Urothelium cell line (cell line): Measurements from ENCODE around the gene GABRP.
A peak's percentile ranks its signal among the peaks of the same experiment; 100 is the strongest.
"Not testable (repeated sequence)": the region's sequence is repeated elsewhere in the genome, so short reads cannot be mapped to it uniquely, and the experiment has no call there.

ENCODE experiments used
- DNase-seq: peaks from one replicate; pipeline ENCODE4 v3.0.0; 2011; ENCODE audit warnings: low spot score, mixed read lengths
- FAIRE-seq: peaks from 2 replicates; lab custom pipeline; 2011; peaks lifted over from hg19 to GRCh38; lab: Jason Lieb, UNC

GABRP gene

DNA sequence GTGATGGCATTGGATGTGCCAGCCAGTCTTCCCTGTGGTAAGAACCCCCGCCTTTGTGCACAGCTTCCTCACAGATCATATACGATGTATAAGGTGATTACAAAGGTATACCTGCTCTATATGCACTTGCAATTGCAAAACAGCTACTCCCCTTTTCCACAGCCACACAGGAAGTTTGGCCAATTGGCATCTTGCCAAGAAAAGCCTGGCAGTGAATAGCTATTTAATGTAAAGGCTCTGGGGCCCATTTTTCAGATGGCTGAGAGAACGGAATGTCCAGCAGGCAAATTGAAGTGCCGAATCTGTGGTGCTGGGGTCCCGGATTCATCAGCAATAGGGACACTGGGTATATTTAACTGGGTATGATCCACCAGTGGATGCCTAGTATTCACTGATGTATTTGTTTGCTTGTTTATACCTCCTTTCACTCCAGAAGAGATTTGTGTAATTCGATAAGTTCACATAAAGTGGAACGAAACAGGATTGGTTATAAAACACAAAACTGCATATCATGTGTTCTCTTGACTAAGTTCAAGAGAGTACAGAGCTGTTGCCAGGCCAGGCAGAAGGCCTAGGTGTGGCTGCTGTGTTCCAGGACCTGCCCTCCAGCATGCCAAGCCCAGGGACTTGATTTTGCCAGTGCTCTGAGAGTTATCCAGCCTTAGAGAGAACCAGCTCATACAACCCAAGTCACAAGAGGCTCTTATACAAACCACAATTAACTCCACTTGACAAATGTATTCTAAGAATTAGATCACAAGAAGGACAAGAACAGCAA lies 27.7 kb upstream of the GABRP start:
- FAIRE-seq (no peak), DNase-seq (no peak)

GRCh38 chr5:170756691-170757090 lies 26.8 kb upstream of the GABRP start:
- no peak for DNase-seq
- no peak for FAIRE-seq

DNA sequence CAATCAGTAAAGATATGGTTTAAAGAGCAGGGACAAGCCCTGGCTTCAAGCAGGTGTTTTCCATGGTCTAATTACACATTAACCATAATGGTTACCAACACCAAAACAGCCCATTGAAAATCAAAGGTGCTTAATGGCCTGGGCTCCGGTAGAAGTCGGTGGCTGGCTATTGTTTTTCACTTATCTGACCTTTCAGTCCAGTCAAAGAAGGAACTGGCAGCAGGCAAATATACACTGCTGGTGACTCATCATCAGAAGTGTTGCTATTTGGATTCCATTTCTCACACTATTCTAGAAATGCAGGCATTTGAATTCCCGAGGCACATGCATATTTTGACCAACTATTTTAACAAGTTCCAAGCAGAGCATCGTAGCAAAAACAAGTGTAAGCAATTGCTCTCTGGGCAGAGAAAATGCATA lies 26.3 kb upstream of the GABRP start:
- no peak for FAIRE-seq
- DNase-seq = peak; percentile 35

- DNase-seq = no peak
- no peak for FAIRE-seq
Observed at GRCh38 chr5:170757669-170758068, 25.9 kb upstream of the GABRP start.

- no peak for DNase-seq
- no peak for FAIRE-seq
Observed at GRCh38 chr5:170758481-170758880, 25.0 kb upstream of the GABRP start.

DNA sequence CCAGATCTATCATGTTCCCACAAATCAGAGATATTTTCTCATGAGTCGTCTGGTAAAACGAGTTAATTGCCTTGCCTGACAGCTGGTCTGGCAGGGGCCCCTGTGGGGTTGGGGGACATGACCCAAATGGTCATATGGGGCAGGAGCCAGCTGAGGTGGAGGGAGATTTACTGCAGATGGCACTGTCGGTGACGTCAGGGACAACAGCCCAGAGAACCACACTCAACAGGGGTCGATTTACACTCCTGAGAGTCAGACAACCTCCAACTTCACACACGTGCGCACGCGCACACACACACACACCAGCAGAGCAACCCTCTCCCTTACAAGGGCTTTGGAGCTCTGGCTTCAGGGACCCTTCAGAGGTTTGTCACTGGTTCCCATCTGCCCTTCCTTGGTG lies 23.4 kb upstream of the GABRP start:
- FAIRE-seq = no peak
- DNase-seq = no peak

DNA sequence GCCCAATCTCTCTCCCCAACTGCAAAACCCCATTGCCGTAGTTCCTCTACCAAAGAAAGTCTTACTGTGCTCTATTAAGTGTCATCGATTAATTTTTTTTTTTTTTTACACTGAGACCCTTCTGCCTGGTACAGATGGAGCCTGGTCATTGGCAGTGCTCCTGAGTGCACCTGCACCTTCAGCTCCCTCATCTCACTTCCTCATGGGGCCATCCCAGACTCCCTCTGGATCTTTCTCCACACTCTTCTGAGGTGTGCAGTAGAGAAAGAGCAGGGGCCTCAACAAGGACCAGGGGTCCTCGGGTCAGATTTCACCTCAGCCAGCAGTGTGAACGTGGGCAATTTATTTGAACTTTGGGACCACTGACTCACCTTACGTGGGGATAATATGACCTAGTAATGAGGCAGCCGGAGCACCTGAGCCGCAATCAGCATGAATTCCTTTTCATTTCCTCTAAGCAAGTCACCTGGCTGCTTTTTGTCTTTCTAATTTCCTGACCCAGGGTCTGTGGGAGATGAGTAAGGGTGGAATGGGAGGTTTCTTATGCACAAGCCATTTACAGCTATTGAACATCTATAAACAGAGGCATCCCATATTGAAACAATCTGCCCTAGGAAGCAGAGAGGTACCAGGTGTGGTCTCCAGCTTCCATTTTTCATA lies 22.3 kb upstream of the GABRP start:
- DNase-seq (no peak), FAIRE-seq (no peak)

- FAIRE-seq (no peak), DNase-seq (no peak)
Observed at GRCh38 chr5:170761708-170762066, 21.8 kb upstream of the GABRP start.

DNA sequence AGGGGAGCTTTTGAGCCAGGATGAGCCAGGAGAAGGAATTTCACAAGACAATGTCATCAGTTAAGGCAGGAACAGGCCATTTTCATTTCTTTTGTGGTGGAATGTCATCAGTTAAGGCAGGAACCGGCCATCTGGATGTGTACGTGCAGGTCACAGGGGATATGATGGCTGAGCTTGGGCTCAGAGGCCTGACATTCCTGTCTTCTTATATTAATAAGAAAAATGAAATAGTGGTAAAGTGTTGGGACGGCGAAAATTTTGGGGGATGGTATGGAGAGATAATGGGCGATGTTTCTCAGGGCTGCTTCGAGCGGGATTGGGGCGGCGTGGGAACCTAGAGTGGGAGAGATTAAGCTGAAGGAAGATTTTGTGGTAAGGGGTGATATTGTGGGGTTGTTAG lies 21.2 kb upstream of the GABRP start:
- DNase-seq, FAIRE-seq: not testable (repeated sequence)

GRCh38 chr5:170765868-170766267 lies 17.7 kb upstream of the GABRP start:
- not testable (repeated sequence) for FAIRE-seq, DNase-seq

GRCh38 chr5:170769246-170769645 lies 14.3 kb upstream of the GABRP start:
- DNase-seq (no peak), FAIRE-seq (no peak)

DNA sequence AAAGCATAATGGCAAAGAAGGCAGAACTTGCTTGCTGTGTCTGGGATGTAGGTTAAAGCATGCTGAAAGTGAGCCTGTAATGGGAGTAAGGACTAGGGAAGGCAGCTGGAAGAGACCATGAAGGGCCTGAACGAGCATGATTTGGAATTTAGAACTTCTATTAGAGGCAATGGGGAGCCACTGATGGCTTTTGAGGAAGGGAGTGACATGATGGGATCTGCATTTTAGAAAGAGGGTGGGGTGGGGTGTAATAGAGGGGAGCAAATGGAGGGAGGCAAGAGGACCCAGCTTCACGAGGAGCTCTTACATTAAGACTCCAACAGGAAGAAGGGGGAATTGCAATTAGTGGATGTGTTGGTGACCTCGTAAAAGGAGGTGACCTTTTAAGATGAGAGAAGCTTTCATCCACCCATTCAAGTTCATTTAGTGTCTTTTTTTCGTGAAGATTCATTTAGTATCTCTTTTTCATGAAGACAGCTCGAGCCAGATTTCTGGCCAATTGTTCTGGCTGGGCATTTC lies 13.6 kb upstream of the GABRP start:
- no peak for DNase-seq
- FAIRE-seq = no peak

GRCh38 chr5:170771496-170771895 lies 12.0 kb upstream of the GABRP start:
- no peak for DNase-seq

GRCh38 chr5:170773024-170773985 lies 10.2 kb upstream of the GABRP start:
- FAIRE-seq (no peak), DNase-seq (no peak)

More at GRCh38 chr5:170771496-170771895, 12.0 kb upstream of the GABRP start:
- no peak for FAIRE-seq

DNA sequence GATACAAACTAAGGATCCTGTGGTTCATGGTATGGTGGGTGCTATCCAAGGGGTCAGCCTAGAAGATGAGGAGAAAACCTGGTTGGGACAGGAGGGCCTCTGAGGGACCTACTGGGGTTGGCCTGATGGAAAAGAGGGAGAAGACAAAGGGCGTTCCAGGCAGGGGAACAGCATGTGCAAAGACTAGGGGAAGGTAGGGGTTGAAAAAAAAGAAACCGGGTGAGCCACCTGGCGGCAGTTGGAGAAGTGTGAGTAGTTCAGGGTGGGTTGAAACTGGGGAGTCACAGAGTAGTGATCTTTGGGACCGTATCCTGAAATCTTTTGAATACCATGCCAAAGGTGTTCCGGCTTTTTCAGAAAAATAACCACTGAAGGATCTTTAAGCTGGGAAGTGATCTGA lies 8.7 kb upstream of the GABRP start:
- FAIRE-seq = no peak
- DNase-seq = no peak

GRCh38 chr5:170781946-170782345 lies 1.6 kb upstream of the GABRP start:
- DNase-seq (no peak), FAIRE-seq (no peak)

GRCh38 chr5:170782438-170782837 lies 1.1 kb upstream of the GABRP start:
- DNase-seq (no peak), FAIRE-seq (no peak)

GRCh38 chr5:170785416-170785815 lies 1.9 kb downstream of the GABRP start:
- no peak for DNase-seq
- no peak for FAIRE-seq

GRCh38 chr5:170787216-170787615 lies 3.7 kb downstream of the GABRP start:
- FAIRE-seq (no peak), DNase-seq (no peak)

GRCh38 chr5:170788626-170789304 lies 5.2 kb downstream of the GABRP start:
- DNase-seq = no peak

More at GRCh38 chr5:170788626-170789304, 5.2 kb downstream of the GABRP start:
- no peak for FAIRE-seq
